Sigmoid colon (tissue), 4 donors: ENCODE results near the gene FOXS1.

Source experiments
- EP300 ChIP-seq, 4 donors: sonication (generic); formaldehyde crosslinking; IDR thresholded peaks; one replicate each; pipeline ENCODE4 v1.6.1; 2017; ENCODE audit warnings: antibody characterized with exemption in 4 of 4
- POLR2A ChIP-seq, 2 donors: fragments of 450-650 bp; IDR thresholded peaks; one replicate each; pipeline ENCODE4 v1.6.1; 2016; ENCODE audit warnings: antibody characterized with exemption in 2 of 2, mild to moderate bottlenecking in 2 of 2, moderate library complexity in 2 of 2
- POLR2AphosphoS5 ChIP-seq, 4 donors: sonication (generic); formaldehyde crosslinking; IDR thresholded peaks; one replicate each; pipeline ENCODE4 v1.6.1; 2017; ENCODE audit warnings: antibody characterized with exemption in 4 of 4
- TF ChIP-seq, protein P1 (sequence below), 4 experiments: fragments of 450-650 bp in 3 of 4; fragments of 200-600 bp in 1 of 4; IDR thresholded peaks; one replicate each; pipeline ENCODE4 v1.5.1; 2016 to 2019; ENCODE audit warnings: antibody characterized with exemption in 4 of 4, mild to moderate bottlenecking in 3 of 4, moderate library complexity in 2 of 4

DNA sequence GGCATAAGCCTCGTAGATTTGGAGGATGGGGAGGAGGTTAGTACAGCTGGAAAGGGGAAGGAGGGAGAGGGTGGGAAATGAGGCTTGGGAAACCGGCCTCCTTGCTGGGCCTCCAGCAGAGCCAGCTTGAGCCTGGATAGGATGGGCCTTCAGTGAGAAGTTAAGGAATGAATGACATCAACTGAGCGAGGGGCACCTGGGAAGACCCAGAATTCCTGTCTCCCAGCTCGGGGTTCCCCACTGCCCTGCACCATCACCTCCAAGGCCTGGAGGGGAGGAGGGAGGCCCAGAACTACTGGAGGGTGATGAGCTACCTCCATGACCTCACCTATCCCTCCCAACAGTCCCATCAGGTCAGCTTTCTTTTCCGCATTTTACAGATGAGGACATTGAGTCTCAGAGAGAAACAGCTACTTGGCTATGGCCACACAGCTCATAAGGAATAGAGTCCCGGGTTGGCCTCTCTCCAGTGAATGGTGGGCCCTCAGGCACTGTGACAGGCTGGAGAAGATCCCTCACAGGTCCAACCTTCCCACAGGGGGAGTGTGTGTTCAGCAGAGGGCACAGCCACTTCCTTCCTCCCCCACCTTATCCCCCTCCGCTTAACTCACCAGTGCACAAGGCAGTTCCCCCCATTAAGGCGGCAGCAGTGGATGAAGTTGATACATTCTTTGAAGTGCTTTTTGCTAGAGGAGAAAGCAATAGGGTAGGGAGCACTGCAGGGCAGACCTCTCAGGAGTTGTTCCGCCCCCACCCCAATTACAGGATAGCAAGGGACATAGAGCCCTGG, 18.1 kb upstream of the FOXS1 start:
- TF ChIP-seq POLR2AphosphoS5 (IDR thresholded peaks at IDR 0.05) (no peak), POLR2A (IDR thresholded peaks at IDR 0.05) (no peak), EP300 (IDR thresholded peaks at IDR 0.05) (no peak)
- TF ChIP-seq, protein P1, sequence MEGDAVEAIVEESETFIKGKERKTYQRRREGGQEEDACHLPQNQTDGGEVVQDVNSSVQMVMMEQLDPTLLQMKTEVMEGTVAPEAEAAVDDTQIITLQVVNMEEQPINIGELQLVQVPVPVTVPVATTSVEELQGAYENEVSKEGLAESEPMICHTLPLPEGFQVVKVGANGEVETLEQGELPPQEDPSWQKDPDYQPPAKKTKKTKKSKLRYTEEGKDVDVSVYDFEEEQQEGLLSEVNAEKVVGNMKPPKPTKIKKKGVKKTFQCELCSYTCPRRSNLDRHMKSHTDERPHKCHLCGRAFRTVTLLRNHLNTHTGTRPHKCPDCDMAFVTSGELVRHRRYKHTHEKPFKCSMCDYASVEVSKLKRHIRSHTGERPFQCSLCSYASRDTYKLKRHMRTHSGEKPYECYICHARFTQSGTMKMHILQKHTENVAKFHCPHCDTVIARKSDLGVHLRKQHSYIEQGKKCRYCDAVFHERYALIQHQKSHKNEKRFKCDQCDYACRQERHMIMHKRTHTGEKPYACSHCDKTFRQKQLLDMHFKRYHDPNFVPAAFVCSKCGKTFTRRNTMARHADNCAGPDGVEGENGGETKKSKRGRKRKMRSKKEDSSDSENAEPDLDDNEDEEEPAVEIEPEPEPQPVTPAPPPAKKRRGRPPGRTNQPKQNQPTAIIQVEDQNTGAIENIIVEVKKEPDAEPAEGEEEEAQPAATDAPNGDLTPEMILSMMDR (IDR thresholded peaks at IDR 0.05), result no peak
